ENCODE data around the gene SLC23A2.
"Not testable (repeated sequence)": the region's sequence is repeated elsewhere in the genome, so short reads cannot be mapped to it uniquely, and the experiment has no call there.

The SLC23A2 gene

DNA sequence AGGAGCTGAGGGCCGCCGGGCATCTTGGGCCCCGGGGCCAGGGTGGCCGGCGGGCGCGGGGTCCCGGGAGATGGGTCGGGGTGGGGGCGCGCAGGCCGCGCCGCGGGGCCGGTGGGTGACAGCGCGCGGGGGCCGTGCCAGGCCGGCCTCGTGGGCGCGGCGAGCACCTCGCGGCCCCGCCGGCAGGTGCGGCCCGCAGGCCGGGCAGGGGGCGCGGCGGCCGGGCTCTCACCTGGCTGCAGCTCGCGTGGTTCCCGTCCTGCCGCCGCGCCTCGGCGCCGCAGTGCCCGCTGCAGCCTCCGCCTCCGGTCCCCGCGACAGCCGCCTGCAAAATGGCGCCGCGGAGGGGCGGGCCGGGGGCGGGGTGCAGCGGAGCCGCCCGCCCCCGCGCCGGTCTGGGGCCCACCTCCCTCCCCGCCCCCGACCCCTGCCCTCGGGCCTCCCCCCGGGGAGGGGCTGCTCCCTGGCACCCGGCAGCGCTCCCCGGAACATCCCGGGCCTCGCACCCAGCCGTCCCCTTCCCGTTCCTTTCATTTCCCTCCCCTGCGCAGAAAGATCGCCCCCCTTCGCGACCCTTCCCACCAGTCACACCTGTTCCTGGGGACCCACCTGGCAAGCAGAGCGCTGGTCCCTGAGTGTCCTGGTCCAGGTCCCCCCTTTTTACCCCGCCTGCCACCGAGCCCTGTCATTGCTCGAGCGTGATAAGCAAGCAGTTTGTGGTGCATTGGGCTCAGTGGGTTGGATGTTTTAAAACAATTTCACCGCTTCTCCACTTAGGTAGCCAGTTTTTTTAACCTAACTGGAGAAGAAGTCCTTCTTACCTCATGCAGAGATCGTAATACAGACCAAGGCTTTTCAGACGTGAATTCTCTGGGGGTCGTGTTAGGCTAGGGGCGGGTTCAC, at the start of gene SLC23A2:
SLC23A2 (minus strand) TSS at position 337 of the 903 bp plus-strand sequence. CDS start 68,948 bp downstream, outside the sequence.
- peak; percentile 46 for DNase-seq

DNA sequence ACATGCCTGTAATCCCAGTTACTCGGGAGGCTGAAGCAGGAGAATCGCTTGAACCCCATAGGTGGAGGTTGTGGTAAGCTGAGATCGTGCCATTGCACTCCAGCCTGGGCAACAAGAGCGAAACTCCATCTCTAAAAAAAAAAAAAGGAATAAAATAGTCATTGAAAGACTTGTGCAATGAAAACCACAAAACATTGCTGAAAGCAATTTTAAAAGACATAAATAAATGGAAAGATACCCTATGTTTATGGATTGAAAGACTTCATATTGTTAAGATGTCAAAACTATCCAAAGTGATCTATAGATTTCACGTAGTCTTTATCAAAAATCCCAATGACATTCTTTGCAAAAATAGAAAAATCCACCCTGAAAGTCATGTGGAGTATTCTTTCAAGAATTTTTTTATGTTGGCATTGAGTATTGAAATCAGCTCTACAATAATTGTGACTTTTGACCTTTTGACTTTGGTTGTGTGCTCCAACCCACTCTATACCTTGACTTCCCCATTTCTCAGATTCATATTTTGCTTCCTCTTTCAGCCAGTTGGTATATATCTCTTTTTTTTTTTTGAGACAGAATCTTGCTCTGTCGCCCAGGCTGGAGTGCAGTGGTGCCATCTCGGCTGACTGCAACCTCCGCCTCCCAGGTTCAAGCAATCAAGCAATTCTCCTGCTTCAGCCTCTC, 45.5 kb upstream of the SLC23A2 start:
- DNase-seq: no peak

- DNase-seq: no peak
Observed at GRCh38 chr20:5045906-5046305, 44.6 kb upstream of the SLC23A2 start.

DNA sequence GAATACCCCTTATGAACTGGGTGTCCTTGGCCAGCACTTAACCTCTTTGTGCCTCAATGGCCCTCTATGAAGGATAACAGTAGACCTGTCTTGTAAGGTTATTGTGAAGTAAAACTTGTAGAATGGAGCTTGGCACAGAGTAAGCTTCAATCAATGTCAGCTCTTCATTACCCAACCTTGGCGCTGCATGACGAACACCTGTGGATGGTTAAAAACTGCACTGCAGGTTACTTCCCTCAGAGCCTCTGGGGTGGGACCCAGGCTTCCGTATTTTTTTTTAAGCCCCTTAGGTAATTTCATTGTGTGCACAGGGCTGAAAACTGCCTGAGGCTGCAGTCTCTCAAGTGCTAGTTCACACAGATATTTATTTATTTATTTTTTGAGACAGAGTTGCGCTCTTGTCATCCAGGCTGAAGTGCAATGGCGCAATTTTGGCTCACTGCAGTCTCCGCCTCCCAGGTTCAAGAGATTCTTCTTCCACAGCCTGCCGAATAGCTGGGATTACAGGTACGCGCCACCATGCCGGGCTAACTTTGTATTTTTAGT, 42.8 kb upstream of the SLC23A2 start:
- DNase-seq: no peak

GRCh38 chr20:5041433-5041832, 40.1 kb upstream of the SLC23A2 start:
- no peak for DNase-seq

DNA sequence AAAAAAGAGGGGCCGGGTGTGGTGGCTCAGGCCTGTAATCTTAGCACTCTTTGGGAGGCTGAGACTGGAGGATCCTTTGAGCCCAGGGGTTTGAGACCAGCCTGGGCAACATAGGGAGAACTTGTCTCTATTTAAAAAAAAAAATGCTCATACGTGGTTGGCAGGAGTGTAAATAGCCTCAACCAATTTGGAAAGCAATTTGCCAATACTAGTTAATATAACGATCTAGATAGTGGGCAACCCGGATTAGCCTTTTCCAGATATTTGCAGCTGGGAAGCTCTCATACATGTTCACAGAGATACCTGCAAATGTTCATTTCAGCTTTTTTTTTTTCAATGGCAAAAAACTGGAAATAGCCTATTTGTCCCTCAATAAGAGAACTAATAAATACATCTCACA, 39.0 kb upstream of the SLC23A2 start:
- no peak for DNase-seq

GRCh38 chr20:5039889-5040288, 38.6 kb upstream of the SLC23A2 start:
- DNase-seq: no peak

- no peak for DNase-seq
Observed at GRCh38 chr20:5039255-5039657, 37.9 kb upstream of the SLC23A2 start.

DNA sequence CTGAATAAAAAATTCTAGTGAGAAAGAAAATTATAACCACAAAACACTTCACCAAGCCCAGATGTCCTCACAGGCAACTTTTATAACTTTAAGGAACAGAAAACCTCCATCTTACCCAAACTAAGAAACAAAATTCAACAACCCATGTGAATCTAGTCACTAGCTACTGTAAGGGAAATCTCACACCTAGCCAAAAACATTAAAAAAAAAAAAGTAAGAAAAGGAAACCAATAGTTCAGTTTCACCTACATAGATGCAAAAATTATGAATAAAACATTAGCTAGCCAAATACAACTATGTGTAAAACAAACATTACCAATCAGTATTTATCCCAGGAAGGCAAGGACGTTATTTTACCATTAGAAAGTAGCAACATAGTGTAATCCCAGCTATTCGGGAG, 35.5 kb upstream of the SLC23A2 start:
- DNase-seq: no peak

GRCh38 chr20:5035518-5035917, 34.2 kb upstream of the SLC23A2 start:
- not testable (repeated sequence) for DNase-seq

- no peak for DNase-seq
Observed at GRCh38 chr20:5033566-5033965, 32.3 kb upstream of the SLC23A2 start.

DNA sequence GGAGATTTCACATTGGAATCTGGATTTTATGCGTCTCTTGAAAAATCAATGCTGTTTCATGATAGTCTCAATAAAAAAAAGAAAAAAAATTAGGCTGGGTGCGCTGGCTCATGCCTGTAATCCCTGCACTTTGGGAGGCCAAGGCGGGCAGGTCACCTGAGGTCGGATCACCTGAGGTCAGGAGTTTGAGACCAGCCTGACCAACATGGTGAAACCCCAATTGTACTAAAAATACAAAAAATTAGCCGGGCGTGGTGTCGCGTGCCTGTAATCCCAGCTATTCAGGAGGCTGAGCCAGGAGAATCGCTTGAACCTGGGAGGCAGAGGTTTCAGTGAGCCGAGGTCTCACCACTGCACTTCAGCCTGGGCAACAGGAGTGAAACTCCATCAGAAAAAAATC, 30.4 kb upstream of the SLC23A2 start:
- DNase-seq: not testable (repeated sequence)

DNA sequence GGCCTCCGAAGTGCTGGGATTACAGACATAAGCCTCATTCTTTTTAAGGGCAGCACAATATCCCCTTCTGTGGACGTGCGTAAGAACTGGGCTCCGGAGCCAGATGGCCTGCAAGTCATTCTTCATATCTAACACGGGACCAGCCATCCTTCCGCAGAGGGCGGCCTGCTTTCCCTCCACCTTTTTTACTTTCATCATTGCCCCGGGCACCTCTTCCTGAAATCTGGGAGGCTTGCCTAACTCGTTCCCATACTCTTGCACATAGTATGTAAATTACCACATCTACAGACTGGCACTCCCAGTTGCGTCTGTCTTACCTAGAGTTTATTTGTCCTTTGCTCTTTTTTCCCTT, 29.9 kb upstream of the SLC23A2 start:
- no peak for DNase-seq

DNA sequence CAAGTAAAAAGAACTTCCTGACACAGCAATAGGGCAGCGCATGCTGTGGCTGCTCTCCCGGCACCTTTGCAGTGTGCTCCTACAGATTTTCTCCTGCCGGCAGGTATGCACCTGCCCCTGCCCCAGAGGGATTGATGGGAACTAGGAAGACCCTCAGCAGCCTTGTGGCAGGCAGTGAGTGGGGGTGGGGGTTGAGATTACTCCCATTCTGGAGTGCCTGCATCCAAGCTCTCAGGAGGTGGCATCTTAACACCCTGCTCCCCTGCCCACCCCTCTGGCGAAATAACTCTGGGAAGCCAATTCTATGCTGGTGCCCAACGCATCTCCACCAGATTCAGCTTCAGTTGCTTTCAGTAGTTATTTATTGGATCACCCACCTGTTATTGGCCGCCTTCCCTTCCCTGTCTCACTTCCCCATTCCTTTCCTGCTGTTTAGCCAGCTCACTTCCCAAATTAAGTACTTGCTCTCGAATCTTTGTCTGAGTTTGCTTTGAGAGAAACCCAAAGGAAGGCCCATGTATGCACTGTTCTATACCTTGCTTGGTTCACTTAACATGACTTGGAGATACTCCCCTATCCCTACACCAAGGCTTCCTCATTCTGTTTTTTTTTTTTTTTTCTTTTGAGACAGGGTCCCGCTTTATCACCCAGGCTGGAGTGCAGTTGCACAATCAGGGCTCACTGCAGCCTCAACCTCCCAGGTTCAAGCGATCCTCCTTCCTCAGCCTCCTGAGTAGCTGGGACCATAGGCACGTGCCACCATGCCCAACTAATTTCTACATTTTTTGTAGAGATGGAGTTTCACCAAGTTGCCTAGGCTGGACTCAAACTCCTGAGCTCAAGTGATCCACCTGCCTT, 29.3 kb upstream of the SLC23A2 start:
- no peak for DNase-seq

DNA sequence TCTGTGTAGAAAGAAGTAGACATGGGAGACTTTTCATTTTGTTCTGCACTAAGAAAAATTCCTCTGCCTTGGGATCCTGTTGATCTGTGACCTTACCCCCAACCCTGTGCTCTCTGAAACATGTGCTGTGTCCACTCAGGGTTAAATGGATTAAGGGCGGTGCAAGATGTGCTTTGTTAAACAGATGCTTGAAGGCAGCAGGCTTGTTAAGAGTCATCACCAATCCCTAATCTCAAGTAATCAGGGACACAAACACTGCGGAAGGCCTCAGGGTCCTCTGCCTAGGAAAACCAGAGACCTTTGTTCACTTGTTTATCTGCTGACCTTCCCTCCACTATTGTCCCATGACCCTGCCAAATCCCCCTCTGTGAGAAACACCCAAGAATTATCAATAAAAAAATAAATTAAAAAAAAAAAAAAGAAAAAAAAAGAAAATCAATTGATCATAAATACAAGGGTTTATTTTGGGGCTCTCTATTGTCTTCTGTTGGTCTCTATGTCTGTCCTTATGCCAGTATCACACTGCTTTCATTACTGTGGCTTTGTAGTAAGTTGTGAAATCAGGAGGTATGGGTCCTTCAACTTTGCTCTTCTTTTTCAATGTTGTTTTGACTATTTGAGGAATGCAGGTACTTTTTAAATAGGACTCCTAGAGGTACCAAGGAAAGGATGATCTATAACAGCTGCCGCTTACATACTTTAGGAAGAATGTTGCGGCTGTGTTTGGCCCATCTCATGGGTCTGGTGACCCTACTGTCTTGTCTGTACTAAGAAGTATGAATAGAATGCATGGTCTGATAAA, 27.1 kb upstream of the SLC23A2 start:
- not testable (repeated sequence) for DNase-seq

DNA sequence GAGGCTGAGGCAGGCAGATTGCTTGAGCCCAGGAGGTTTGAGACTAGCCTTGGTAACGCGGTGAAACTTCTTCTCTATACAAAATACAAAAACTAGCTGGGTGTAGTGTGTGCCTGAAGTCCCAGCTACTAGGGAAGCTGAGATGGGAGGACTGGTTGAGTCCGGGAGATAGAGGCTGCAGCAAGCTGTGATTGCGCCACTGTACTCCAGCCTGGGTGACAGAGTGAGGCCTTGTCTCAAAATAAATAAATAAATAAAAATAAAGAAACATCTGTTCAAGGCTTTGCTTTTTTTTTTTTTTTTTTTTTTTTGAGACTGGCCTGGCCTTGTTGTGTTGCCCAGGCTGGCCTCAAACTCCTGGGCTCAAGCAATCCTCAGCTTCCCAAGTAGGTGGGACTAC, 23.7 kb upstream of the SLC23A2 start:
- no peak for DNase-seq

- no peak for DNase-seq
Observed at GRCh38 chr20:5024103-5024502, 22.8 kb upstream of the SLC23A2 start.

DNA sequence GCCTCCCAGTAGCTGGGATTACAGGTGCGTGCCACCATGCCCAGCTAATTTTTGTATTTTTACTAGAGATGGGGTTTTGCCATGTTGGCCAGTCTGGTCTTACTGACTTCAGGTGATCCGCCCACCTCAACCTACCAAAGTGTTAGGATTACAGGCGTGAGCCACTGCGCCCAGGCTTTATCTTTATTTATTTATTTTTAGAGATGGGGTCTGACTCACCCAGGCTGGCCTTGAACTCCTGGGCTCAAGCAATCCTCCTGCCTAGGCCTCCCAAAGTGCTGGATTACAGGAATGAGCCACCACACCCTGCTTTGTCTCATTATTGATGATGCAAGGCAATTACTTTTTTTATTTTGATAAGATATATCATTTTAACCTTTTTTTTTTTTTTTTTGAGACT, 21.9 kb upstream of the SLC23A2 start:
- DNase-seq: not testable (repeated sequence)

GRCh38 chr20:5020760-5021159, 19.4 kb upstream of the SLC23A2 start:
- DNase-seq: no peak

DNA sequence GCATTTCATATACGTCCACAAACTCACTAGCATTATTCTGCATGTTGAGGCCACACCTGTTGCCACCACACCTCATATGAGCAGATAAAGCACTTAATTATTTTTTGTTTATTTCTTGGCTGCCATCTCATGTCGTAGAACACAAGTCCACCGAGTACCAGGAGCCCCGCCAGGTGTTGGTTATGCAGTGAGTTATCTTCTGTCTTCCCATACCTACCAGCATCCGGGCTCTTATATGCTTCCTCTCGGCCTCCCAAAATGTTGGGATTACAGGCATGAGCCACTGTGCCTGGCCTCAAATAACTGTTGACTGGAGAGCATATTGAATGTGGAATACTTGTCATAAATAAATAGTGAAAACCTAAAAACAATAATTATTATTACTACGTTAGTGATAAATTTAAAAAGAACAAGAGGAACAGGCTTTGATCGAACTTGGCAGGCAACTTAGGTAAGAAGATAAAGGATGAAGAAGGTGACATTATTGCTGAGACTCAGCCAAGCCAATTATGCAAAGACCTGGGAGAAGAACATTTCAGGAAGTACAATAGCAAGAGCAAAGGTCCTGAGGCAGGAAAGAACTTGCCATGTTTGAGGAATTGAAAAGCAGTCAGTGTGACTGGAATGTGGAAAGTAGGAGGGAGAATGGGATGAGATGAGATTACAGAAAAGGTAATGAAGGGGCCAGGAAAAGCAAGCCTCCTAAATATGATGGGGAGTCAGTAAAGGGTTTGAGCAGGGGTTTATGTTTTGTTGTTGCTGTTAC, 12.6 kb upstream of the SLC23A2 start:
- DNase-seq: no peak

DNA sequence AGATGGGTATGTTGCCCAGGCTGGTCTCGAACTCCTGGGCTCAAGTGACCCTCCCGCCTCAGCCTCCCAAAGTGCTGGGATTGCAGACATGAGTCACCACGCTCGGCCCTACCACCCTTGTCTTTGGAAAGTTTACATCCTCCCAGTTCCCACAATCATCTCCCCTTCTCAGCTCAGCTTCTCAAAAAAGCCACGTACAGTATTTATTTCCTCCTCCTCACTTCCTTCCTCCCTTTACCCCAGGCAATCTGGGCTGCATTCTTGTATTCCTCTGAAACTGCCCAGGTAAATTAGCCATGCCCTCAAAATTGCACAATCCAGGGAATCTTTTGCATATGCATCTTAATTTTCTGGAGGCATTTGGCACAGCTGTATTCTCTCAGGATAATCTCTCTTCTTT, 7.4 kb upstream of the SLC23A2 start:
- DNase-seq: no peak
